ENCODE results near the gene TMEM131L.

- no peak for TF ChIP-seq GATA2 (IDR thresholded peaks at IDR 0.05; ENCODE audit: low read depth, low read length)
- no peak for TF ChIP-seq GATA3 (IDR thresholded peaks at IDR 0.05; ENCODE audit: low read depth, low read length)
Measured at GRCh38 chr4:153518001-153518400, 51.8 kb downstream of the TMEM131L start.
